ENCODE measurements around the gene AVPI1.

DNA sequence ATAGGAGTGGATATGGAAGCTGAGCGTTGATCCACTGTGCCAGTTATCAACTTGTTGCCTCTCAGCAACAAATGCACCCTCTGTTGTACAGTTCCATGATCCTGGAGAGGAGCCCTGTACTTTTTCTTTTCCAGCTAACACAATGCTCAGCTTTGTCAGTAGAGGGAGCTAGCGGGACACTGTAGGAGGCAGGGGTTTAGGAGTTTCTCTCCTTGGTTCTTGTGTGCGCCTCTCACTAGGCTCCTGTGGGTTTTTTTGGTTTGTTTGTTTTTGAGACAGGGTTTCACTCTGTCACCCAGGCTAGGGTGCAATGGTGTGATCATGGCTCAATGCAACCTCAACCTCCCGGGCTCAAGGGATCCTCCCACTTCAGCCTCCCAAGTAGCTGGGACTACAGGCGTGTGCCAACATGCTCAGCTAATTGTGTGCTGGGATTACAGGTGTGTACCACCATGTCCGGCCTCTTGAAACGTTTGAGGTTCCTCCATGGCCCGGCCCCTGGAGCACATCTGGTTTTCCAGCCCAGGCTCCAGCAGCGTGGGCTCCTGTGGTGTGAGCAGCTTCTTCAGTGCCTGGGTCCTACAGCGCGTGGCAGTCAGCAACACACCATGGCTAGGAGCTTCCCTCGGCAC is 14.5 kb upstream of the AVPI1 start:
- TF ChIP-seq, protein P1, sequence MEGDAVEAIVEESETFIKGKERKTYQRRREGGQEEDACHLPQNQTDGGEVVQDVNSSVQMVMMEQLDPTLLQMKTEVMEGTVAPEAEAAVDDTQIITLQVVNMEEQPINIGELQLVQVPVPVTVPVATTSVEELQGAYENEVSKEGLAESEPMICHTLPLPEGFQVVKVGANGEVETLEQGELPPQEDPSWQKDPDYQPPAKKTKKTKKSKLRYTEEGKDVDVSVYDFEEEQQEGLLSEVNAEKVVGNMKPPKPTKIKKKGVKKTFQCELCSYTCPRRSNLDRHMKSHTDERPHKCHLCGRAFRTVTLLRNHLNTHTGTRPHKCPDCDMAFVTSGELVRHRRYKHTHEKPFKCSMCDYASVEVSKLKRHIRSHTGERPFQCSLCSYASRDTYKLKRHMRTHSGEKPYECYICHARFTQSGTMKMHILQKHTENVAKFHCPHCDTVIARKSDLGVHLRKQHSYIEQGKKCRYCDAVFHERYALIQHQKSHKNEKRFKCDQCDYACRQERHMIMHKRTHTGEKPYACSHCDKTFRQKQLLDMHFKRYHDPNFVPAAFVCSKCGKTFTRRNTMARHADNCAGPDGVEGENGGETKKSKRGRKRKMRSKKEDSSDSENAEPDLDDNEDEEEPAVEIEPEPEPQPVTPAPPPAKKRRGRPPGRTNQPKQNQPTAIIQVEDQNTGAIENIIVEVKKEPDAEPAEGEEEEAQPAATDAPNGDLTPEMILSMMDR (IDR thresholded peaks at IDR 0.05), result peak; percentile 72 to 91 (median 86)
- TF ChIP-seq POLR2A (IDR thresholded peaks at IDR 0.05) (no peak), EP300 (IDR thresholded peaks at IDR 0.05) (no peak), POLR2AphosphoS5 (IDR thresholded peaks at IDR 0.05) (no peak)

Measured in gastroesophageal sphincter (tissue), 3 donors.